NB4 (cell line): Measurements from ENCODE around the gene HES6.

Experiments used
- DNase-seq: peaks from one replicate; pipeline ENCODE4 v3.0.0; 2010; ENCODE audit warnings: low read depth
- H3K4me3 ChIP-seq: one replicate; pipeline ENCODE4 v1.5.1; 2011; ENCODE audit warnings: mild to moderate bottlenecking, low read depth, low read length, moderate library complexity
- MYC ChIP-seq: IDR thresholded peaks from 2 replicates; pipeline ENCODE4 v1.6.1; 2011; ENCODE audit warnings: low read depth, low read length
- POLR2A ChIP-seq: IDR thresholded peaks from 2 replicates; pipeline ENCODE4 v1.6.1; 2011; ENCODE audit warnings: mild to moderate bottlenecking; ENCODE audit not compliant: insufficient read length; ENCODE audit errors: extremely low read depth
- TF ChIP-seq, protein P1 (sequence below): IDR thresholded peaks from one replicate; pipeline ENCODE4 v1.5.1; 2012; ENCODE audit warnings: low read depth, low read length
- TF ChIP-seq, protein P2 (sequence below): IDR thresholded peaks from 2 replicates; pipeline ENCODE4 v1.6.1; 2011; ENCODE audit warnings: low read depth, low read length

HES6 gene

DNA sequence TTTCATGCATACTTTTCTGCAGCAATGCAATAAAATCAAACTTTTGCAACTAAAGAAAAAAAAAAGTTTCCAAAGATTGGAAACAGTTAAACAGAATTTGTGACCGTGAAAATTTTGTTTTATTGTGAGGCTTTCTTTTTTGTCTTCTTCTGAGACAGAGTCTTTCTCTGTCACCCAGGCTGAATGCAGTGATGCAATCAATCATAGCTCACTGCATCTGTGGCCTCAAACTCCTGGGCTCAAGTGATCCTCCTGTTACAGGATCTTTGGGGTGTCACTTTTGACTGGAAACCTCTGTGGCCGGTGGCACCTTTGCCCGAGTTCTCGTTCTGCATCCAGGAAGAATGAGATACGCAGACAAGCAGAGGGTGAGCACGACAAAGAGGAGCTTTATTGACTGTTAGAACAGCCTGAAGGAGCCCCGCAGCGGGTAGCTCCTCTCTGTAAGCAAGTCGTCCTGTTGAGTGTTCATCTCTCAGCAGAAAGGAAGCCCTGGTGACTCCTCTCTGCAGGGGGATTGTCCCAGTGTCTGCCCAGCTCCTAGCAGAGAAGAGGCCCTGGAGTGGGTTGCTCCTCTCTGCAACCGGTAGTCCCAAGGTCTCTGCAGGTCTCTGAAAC lies 19.5 kb downstream of the HES6 start:
- TF ChIP-seq MYC (no peak), POLR2A (no peak)
- TF ChIP-seq, protein P1, sequence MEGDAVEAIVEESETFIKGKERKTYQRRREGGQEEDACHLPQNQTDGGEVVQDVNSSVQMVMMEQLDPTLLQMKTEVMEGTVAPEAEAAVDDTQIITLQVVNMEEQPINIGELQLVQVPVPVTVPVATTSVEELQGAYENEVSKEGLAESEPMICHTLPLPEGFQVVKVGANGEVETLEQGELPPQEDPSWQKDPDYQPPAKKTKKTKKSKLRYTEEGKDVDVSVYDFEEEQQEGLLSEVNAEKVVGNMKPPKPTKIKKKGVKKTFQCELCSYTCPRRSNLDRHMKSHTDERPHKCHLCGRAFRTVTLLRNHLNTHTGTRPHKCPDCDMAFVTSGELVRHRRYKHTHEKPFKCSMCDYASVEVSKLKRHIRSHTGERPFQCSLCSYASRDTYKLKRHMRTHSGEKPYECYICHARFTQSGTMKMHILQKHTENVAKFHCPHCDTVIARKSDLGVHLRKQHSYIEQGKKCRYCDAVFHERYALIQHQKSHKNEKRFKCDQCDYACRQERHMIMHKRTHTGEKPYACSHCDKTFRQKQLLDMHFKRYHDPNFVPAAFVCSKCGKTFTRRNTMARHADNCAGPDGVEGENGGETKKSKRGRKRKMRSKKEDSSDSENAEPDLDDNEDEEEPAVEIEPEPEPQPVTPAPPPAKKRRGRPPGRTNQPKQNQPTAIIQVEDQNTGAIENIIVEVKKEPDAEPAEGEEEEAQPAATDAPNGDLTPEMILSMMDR, result no peak
- TF ChIP-seq, protein P2, sequence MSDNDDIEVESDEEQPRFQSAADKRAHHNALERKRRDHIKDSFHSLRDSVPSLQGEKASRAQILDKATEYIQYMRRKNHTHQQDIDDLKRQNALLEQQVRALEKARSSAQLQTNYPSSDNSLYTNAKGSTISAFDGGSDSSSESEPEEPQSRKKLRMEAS, result no peak
- DNase-seq, result peak; percentile 29
- no peak overlapping the region for H3K4me3 ChIP-seq

DNA sequence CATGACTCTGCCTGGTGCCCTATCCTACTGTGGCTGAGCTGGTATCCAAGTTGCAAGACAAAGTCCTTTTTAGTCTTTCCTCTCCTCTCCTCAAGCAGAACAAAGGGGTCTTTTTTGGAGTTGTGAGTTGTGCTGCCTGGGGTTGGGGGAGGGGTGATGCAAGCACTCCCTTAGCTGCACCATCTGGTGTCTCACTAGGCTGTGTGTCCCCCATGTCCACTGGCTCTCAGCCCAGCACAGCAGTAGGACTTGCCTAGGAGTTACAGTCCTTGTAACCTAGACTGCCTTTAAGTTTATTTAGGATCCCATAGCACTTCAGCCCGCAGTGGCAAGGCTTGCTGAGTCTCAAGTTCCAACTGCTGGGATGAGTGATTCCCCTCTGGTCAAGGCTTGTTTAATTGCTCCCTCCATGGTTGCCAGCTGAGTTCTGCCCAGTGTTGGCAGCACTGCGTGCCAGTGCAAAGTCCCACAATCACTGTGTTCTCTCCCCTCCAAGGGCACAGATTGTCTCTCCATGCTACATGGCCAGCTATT lies 23.1 kb downstream of the HES6 start:
- TF ChIP-seq, protein P1, result no peak
- TF ChIP-seq MYC, result no peak
- TF ChIP-seq, protein P2, result no peak
- TF ChIP-seq POLR2A, result no peak
- DNase-seq, result no peak
- H3K4me3 ChIP-seq, result no peak overlapping the region

DNA sequence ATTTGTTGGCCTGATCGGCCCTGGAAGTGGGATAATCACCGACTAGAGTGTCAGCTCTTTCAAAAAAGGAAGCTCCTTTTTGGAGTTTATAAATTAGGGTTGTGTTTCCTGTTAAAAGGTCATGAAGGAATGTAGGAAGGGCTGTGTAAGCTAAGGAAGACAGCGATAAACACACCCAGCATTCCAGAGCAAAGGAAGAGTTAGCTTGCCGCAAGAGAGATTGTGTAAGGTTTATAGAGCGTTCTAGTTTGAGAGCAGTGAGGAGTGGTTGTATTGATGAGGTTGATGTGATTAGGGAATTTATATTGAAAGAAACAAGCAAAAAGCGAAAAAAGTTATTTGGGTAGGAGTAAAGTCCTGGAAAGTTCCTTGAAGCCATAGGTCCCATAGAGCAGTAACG lies 32.8 kb downstream of the HES6 start:
- no peak overlapping the region for H3K4me3 ChIP-seq
- TF ChIP-seq, protein P1, result no peak
- TF ChIP-seq, protein P2, result no peak
- TF ChIP-seq MYC (no peak), POLR2A (no peak)
- no peak for DNase-seq

DNA sequence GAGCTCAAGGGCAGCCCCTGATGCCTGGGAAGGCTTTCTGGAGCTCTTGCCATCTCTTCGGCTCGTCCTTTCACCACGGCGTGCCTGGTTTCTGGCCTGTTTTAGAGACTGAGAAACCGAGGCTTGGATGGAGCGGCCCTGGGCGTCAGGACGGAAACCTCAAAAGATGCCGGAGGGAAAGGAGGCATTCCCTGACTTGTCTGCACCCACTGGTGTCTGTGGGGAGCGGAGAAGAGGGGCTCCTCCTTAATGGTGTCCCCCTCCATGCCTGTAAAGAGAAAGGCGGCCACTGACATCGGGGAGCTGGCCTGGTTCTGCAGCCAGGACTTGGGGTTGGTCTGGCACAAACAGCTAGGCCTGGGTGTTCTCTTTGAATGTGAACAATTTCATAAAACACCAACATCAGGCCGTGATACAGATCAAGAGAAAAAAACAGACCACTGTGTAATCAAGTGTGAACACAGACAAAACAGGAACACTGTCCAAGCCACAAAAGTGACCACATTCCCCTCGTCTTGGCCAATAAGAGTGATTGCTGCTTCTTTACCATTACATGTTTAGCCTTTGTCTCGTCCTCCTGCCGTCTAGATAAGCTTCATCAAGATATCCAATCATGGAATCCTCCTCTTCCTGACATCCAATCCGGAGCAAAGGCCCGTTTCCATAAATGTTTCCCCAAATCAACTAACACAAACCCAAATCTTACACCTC lies 35.7 kb downstream of the HES6 start:
- DNase-seq, result peak; percentile 96
- peak overlapping the region; percentile 71 for H3K4me3 ChIP-seq
- TF ChIP-seq, protein P1, result no peak
- TF ChIP-seq, protein P2, result peak; percentile 57; the same call in 1 of the 2 replicates
- peak; percentile 52; the same call in 1 of the 2 replicates for TF ChIP-seq MYC
- TF ChIP-seq POLR2A, result peak; percentile 38

DNA sequence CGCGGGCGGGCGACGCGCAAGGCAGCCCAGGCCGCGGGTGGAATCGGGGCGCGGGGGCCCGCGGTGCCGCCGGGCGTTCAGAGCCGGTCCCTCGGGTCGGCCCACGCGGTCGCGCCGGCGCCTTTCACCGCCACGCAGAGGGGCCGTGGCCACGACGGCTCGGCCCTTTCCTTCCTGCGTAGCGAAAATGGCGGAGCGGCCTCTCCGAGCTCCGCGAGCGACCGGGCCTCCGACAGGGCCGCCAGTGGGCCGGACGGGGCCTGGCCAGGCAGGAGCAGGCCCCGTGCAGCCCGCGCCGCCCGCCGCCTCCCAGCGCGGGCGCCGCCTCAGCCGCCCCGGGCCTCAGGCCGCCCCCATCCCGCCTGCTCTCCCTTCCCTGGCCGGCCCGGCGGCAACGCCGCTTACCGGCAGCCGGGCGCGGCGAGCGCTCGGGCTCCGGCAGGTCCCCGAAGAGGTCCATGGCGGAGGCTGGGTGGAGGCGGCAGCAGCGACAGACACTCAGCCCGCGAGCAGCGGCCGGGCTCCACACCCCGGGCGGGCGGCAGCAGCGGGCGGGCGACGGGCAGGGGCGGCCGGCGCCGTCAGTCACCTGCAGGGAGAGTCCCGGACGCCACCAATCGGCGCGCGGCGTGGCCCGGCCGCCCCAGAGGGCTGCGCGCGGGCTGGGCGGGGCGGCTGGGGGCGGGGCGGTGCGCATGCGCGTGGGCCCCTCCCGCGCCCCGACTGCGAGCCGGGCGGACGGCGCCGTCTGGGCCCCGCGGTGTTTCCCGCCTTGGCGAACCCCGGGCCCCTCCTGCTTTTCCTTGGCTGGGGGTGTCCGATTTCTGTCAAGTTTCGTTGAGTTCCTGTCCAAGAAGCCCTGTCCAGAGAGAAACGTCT lies 36.5 kb downstream of the HES6 start, which contains the start of gene ILKAP:
TSS of gene ILKAP (minus strand) at position 602 of the 879 bp plus-strand sequence. CDS start at position 460, 142 bp downstream.
- DNase-seq, result peak; percentile 90
- TF ChIP-seq POLR2A, result peak; percentile 74
- TF ChIP-seq MYC, result peak; percentile 5; the same call in 1 of the 2 replicates
- TF ChIP-seq, protein P1, result no peak
- TF ChIP-seq, protein P2, result no peak
- H3K4me3 ChIP-seq, result peak within 1 kb of the TSS; percentile 87
